SK-N-SH (cell line): ENCODE measurements around the gene ZC3H18.

Experiments used
- CTCF ChIP-seq: fragments of 200-600 bp; sonication (generic); IDR thresholded peaks from 2 replicates; pipeline ENCODE4 v1.6.1; 2017; ENCODE audit warnings: antibody characterized with exemption, mild to moderate bottlenecking, moderate library complexity
- EP300 ChIP-seq, 2 experiments: IDR thresholded peaks; 2 replicates each; pipeline versions ENCODE4 v1.4.0 to v1.6.1; 2012; ENCODE audit warnings: borderline replicate concordance in 1 of 2, low read depth in 1 of 2, low read length in 1 of 2
- GABPA ChIP-seq: IDR thresholded peaks from 2 replicates; pipeline ENCODE4 v1.4.0; 2012; ENCODE audit warnings: low read depth, mild to moderate bottlenecking
- NRF1 ChIP-seq: IDR thresholded peaks from 2 replicates; pipeline ENCODE4 v1.6.1; 2012; ENCODE audit warnings: low read depth, mild to moderate bottlenecking, low read length
- PBX3 ChIP-seq: IDR thresholded peaks from 2 replicates; pipeline ENCODE4; 2012
- POLR2AphosphoS5 ChIP-seq: IDR thresholded peaks from 2 replicates; pipeline ENCODE4 v1.6.1; 2012; ENCODE audit warnings: low read depth, low read length
- RAD21 ChIP-seq: IDR thresholded peaks from 2 replicates; pipeline ENCODE4 v1.6.1; 2012; ENCODE audit warnings: mild to moderate bottlenecking, low read length
- RCOR1 ChIP-seq: fragments of 150-350 bp; IDR thresholded peaks from 2 replicates; pipeline ENCODE4 v1.6.1; 2017; ENCODE audit warnings: antibody characterized with exemption, low read length
- TEAD4 ChIP-seq: IDR thresholded peaks from 2 replicates; pipeline ENCODE4 v1.4.0; 2012; ENCODE audit warnings: mild to moderate bottlenecking, borderline replicate concordance; ENCODE audit not compliant: insufficient read depth
- ZBTB33 ChIP-seq: IDR thresholded peaks from 2 replicates; pipeline ENCODE4 v1.4.0; 2012; ENCODE audit warnings: low read depth, borderline replicate concordance

- no peak for TF ChIP-seq ZBTB33
- no peak for TF ChIP-seq CTCF
- TF ChIP-seq EP300 (IDR thresholded peaks at IDR 0.05; ENCODE audit: borderline replicate concordance in 1 of 2, low read depth in 1 of 2, low read length in 1 of 2): no peak
- TF ChIP-seq PBX3: no peak
- no peak for TF ChIP-seq GABPA
- no peak for TF ChIP-seq NRF1
- no peak for TF ChIP-seq RCOR1
- no peak for TF ChIP-seq RAD21
- no peak for TF ChIP-seq POLR2AphosphoS5
- no peak for TF ChIP-seq TEAD4
These were observed 108.2 kb downstream of the ZC3H18 start for GRCh38 chr16:88678224-88678979.
